ENCODE data around the gene TMEM117.

GRCh38 chr12:43812926-43813325 lies 23.0 kb upstream of the TMEM117 start:
- TF ChIP-seq PATZ1 (CRISPR knock-in tag; IDR thresholded peaks at IDR 0.05; ENCODE audit: borderline replicate concordance), result no peak
- no peak for TF ChIP-seq ZFP3 (CRISPR knock-in tag; IDR thresholded peaks at IDR 0.05)
- TF ChIP-seq CSRNP3 (CRISPR knock-in tag; IDR thresholded peaks at IDR 0.05), result no peak
- TF ChIP-seq ZNF565 (CRISPR knock-in tag; conservative IDR thresholded peaks at IDR 0.05; ENCODE audit: low read depth), result no peak
- no peak for TF ChIP-seq TSHZ2 (CRISPR knock-in tag; IDR thresholded peaks at IDR 0.05)
- TF ChIP-seq CSDC2 (CRISPR knock-in tag; IDR thresholded peaks at IDR 0.05), result no peak

Data from SK-N-SH treated with all-trans-retinoic acid at 6 μM for 48 hours (cell line).